Stimulated activated CD8-positive, alpha-beta memory T cell treated with anti-CD3 and anti-CD28 coated beads, Interleukin-15, amount 100 ng/mL, for 1 hour (primary cell): ENCODE results near the gene SRSF3.
"Not testable (repeated sequence)": the region's sequence is repeated elsewhere in the genome, so short reads cannot be mapped to it uniquely, and the experiment has no call there.

Experiments
- DNase-seq: peaks from one replicate; pipeline ENCODE4 v3.0.0-alpha.2; 2020; ENCODE audit warnings: low read depth

The SRSF3 gene

GRCh38 chr6:36605143-36605542, 11.0 kb downstream of the SRSF3 start:
- no peak for DNase-seq

- DNase-seq, result no peak
Measured at GRCh38 chr6:36605560-36606391, 11.6 kb downstream of the SRSF3 start.

GRCh38 chr6:36607305-36607682, 13.1 kb downstream of the SRSF3 start:
- not testable (repeated sequence) for DNase-seq

GRCh38 chr6:36607683-36608386, 13.7 kb downstream of the SRSF3 start:
- DNase-seq, result no peak

- no peak for DNase-seq
Measured at GRCh38 chr6:36608788-36609563, 14.8 kb downstream of the SRSF3 start.

- no peak for DNase-seq
Measured at GRCh38 chr6:36609582-36609981, 15.4 kb downstream of the SRSF3 start.

- no peak for DNase-seq
Measured at GRCh38 chr6:36610041-36610955, 16.1 kb downstream of the SRSF3 start.

GRCh38 chr6:36610956-36611336, 16.8 kb downstream of the SRSF3 start:
- DNase-seq, result no peak

- DNase-seq, result not testable (repeated sequence)
Measured at GRCh38 chr6:36611679-36612078, 17.5 kb downstream of the SRSF3 start.

GRCh38 chr6:36612101-36612625, 18.0 kb downstream of the SRSF3 start:
- DNase-seq, result no peak

GRCh38 chr6:36613200-36613995, 19.2 kb downstream of the SRSF3 start:
- no peak for DNase-seq

- no peak for DNase-seq
Measured at GRCh38 chr6:36615018-36615761, 21.0 kb downstream of the SRSF3 start.

GRCh38 chr6:36616893-36617521, 22.8 kb downstream of the SRSF3 start:
- DNase-seq, result no peak

- no peak for DNase-seq
Measured at GRCh38 chr6:36618366-36619355, 24.5 kb downstream of the SRSF3 start.

GRCh38 chr6:36621371-36621855, 27.3 kb downstream of the SRSF3 start:
- no peak for DNase-seq

- DNase-seq, result no peak
Measured at GRCh38 chr6:36622901-36623546, 28.9 kb downstream of the SRSF3 start.
